ENCODE measurements around the gene BORCS6. TPM values are rescaled to one million over a fixed set of nuclear protein-coding genes. Genes with fewer than 3 reads are reported as not detected.
"Not testable (repeated sequence)": the region's sequence is repeated elsewhere in the genome, so short reads cannot be mapped to it uniquely, and the experiment has no call there.

Gene BORCS6
- total and polyA plus RNA-seq, 2 donors: 8.5 to 11.4 TPM

DNA sequence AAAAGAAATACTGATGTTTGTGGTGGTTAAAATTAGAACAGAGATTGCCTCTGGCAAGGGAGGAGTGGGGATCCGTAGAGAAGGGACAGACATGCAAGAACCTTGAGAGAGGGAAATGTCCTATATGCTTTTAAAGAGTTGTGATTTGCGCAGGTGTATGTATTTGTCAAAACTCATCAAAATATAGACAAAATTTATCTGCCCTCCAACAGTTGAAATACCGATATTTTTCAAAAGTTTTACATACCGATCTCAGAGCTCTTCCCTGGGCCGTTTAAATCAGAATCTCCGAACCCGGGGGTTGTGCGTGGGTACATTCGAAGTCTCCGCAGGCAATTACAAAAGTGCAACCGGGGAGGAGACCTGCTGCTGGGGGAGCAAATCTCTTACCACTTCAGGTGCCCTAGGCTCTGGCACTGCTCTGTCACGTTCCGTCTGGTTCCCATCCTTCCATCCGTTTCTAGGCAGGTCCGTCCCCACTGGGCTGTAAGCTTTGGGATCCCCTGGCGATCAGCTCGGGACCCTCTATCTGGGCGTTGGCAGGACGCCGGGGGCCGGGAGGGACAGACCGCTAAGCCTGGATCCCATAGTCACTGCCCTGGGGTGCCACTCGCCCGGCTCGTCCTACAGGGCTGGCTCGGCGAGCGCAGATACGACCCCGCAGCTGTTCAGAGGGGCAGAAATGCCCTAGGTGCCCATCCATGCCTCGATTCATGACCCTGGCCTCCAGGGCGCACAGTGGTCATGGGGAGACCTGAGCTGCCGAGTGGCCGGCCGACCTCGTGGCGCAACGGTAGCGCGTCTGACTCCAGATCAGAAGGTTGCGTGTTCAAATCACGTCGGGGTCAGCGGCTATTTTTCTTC, 4.2 kb downstream of the BORCS6 start:
- peaks cover 29 to 48% of the 10 kb centered on the region in 2 donors for H3K4me1 ChIP-seq (ENCODE audit: control insufficient read depth in 2 of 2, insufficient read depth in 2 of 2, low read length in 2 of 2)
- no peaks in the 10 kb centered on the region for H3K9me3 ChIP-seq (ENCODE audit: control insufficient read depth in 2 of 2, insufficient read depth in 1 of 2, low read length in 1 of 2)
- H3K36me3 ChIP-seq (ENCODE audit: control insufficient read depth in 2 of 2, insufficient read depth in 2 of 2, low read length in 1 of 2): no peaks in the 10 kb centered on the region
- peak in 3 of 9 donors; percentile 64 to 79 (median 78) for DNase-seq (ENCODE audit: low read depth in 6 of 9, low spot score in 9 of 9)
- H3K27me3 ChIP-seq (ENCODE audit: control insufficient read depth in 2 of 2, insufficient read depth in 1 of 2, low read length in 1 of 2): peaks cover 0 to 31% of the 10 kb centered on the region in 2 donors
- under 1% methylated on average over 44 of the region's 44 CpGs for WGBS
- peak overlapping the region; percentile 52 to 80 for H3K4me3 ChIP-seq (ENCODE audit: low read length in 2 of 2)
- H3K27ac ChIP-seq (ENCODE audit: low read depth in 1 of 2, low read length in 1 of 2): peak overlapping the region; percentile 89 to 90

DNA sequence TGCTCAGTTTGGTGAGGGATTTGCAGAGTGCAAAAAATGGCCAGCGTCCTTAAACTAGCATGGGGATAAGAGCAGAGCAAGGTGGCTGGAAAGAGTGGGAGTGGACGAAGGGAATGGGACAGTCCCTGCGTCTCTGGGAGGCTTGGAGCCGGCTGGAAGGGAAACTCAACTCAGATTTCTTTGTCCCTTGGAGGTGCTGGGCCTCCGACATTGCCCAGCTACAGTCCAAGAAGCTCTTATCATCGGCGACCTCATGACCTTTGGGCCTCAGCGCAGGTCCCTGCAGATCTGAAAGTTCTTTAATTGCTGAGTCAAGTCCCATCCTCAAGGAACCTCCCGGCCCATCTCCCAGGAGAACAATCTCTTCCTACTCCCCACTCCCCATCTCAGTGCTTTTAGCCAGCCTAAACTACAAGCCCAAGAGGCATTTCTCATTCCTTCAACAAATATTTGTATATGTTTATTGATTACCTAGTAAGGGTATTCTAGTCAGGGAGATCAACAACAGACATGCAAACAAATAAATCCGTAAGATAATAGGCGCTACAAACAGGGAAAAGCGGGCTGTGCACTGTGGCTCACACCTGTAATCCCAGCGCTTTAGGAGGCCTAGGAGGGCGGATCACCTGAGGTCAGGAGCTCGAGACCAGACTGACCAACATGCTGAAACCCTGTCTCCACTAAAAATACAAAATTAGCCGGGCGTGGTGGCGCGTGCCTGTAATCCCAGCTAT, 12.8 kb downstream of the BORCS6 start:
- no peak for DNase-seq (ENCODE audit: low read depth in 6 of 9, low spot score in 9 of 9)
- Histone ChIP-seq H3K27ac (ENCODE audit: low read depth in 1 of 2, low read length in 1 of 2) (peak overlapping the region; percentile 64 to 93), H3K27me3 (ENCODE audit: control insufficient read depth in 2 of 2, insufficient read depth in 1 of 2, low read length in 1 of 2) (peaks cover 0 to 4% of the 10 kb centered on the region in 2 donors), H3K4me3 (ENCODE audit: low read length in 2 of 2) (peak overlapping the region; percentile 53 to 82), H3K36me3 (ENCODE audit: control insufficient read depth in 2 of 2, insufficient read depth in 2 of 2, low read length in 1 of 2) (no peaks in the 10 kb centered on the region), H3K9me3 (ENCODE audit: control insufficient read depth in 2 of 2, insufficient read depth in 1 of 2, low read length in 1 of 2) (peaks cover 0 to 7% of the 10 kb centered on the region in 2 donors), H3K4me1 (ENCODE audit: control insufficient read depth in 2 of 2, insufficient read depth in 2 of 2, low read length in 2 of 2) (peaks cover 13 to 38% of the 10 kb centered on the region in 2 donors)
- 95% methylated on average over 19 of the region's 19 CpGs for WGBS

- DNase-seq (ENCODE audit: low read depth in 6 of 9, low spot score in 9 of 9): peak in 5 of 9 donors; percentile 77 to 93 (median 88)
- Histone ChIP-seq H3K27ac (ENCODE audit: low read depth in 1 of 2, low read length in 1 of 2) (peak within 1 kb of the TSS; percentile 64 to 93), H3K27me3 (ENCODE audit: control insufficient read depth in 2 of 2, insufficient read depth in 1 of 2, low read length in 1 of 2) (no peaks in the 10 kb centered on the region), H3K36me3 (ENCODE audit: control insufficient read depth in 2 of 2, insufficient read depth in 2 of 2, low read length in 1 of 2) (no peaks in the 10 kb centered on the region), H3K9me3 (ENCODE audit: control insufficient read depth in 2 of 2, insufficient read depth in 1 of 2, low read length in 1 of 2) (peaks cover 0 to 7% of the 10 kb centered on the region in 2 donors), H3K4me3 (ENCODE audit: low read length in 2 of 2) (peak within 1 kb of the TSS; percentile 53 to 82), H3K4me1 (ENCODE audit: control insufficient read depth in 2 of 2, insufficient read depth in 2 of 2, low read length in 2 of 2) (peaks cover 13 to 39% of the 10 kb centered on the region in 2 donors)
- 4% methylated on average over 56 of the region's 56 CpGs for WGBS
Measured at GRCh38 chr17:8176197-8176940, 13.6 kb downstream of the BORCS6 start, which contains the start of gene TMEM107. Gene TMEM107 (minus strand): TSS chr17:8176380. CDS start chr17:8176286, 94 bp downstream.

DNA sequence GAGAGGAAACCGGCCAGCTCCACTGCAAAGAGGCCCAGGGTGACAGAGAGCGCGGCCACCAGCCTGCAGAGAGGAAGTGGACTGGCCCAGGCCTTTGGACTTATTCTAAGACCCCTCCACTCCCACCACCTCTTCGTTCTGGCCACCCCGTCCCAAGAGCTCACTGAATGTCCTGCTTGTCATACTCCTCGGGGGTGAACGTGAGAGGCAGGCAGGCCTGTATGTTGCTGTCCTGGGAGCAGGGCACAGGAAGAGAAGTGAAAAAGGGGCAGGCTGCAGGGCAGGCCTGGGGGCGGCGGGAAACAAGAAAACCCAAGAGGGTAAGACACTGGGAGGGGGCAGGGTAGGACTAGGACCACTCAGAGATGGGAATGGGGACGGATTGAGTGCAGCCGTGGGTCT, 14.2 kb downstream of the BORCS6 start:
- no peak for DNase-seq (ENCODE audit: low read depth in 6 of 9, low spot score in 9 of 9)
- Histone ChIP-seq H3K4me3 (ENCODE audit: low read length in 2 of 2) (peak overlapping the region; percentile 53 to 82), H3K4me1 (ENCODE audit: control insufficient read depth in 2 of 2, insufficient read depth in 2 of 2, low read length in 2 of 2) (peaks cover 13 to 42% of the 10 kb centered on the region in 2 donors), H3K36me3 (ENCODE audit: control insufficient read depth in 2 of 2, insufficient read depth in 2 of 2, low read length in 1 of 2) (no peaks in the 10 kb centered on the region), H3K27ac (ENCODE audit: low read depth in 1 of 2, low read length in 1 of 2) (peak overlapping the region; percentile 64 to 93), H3K27me3 (ENCODE audit: control insufficient read depth in 2 of 2, insufficient read depth in 1 of 2, low read length in 1 of 2) (no peaks in the 10 kb centered on the region), H3K9me3 (ENCODE audit: control insufficient read depth in 2 of 2, insufficient read depth in 1 of 2, low read length in 1 of 2) (peaks cover 0 to 7% of the 10 kb centered on the region in 2 donors)
- 26% methylated on average over 11 of the region's 11 CpGs for WGBS

GRCh38 chr17:8173871-8174322, 16.1 kb downstream of the BORCS6 start:
- Histone ChIP-seq H3K4me3 (ENCODE audit: low read length in 2 of 2) (peak overlapping the region; percentile 52 to 66), H3K27ac (ENCODE audit: low read depth in 1 of 2, low read length in 1 of 2) (peak overlapping the region; percentile 95 to 98), H3K9me3 (ENCODE audit: control insufficient read depth in 2 of 2, insufficient read depth in 1 of 2, low read length in 1 of 2) (peaks cover 0 to 7% of the 10 kb centered on the region in 2 donors), H3K36me3 (ENCODE audit: control insufficient read depth in 2 of 2, insufficient read depth in 2 of 2, low read length in 1 of 2) (no peaks in the 10 kb centered on the region), H3K4me1 (ENCODE audit: control insufficient read depth in 2 of 2, insufficient read depth in 2 of 2, low read length in 2 of 2) (peaks cover 13 to 42% of the 10 kb centered on the region in 2 donors), H3K27me3 (ENCODE audit: control insufficient read depth in 2 of 2, insufficient read depth in 1 of 2, low read length in 1 of 2) (no peaks in the 10 kb centered on the region)
- 24% methylated on average over 14 of the region's 14 CpGs for WGBS
- DNase-seq (ENCODE audit: low read depth in 6 of 9, low spot score in 9 of 9): no peak

DNA sequence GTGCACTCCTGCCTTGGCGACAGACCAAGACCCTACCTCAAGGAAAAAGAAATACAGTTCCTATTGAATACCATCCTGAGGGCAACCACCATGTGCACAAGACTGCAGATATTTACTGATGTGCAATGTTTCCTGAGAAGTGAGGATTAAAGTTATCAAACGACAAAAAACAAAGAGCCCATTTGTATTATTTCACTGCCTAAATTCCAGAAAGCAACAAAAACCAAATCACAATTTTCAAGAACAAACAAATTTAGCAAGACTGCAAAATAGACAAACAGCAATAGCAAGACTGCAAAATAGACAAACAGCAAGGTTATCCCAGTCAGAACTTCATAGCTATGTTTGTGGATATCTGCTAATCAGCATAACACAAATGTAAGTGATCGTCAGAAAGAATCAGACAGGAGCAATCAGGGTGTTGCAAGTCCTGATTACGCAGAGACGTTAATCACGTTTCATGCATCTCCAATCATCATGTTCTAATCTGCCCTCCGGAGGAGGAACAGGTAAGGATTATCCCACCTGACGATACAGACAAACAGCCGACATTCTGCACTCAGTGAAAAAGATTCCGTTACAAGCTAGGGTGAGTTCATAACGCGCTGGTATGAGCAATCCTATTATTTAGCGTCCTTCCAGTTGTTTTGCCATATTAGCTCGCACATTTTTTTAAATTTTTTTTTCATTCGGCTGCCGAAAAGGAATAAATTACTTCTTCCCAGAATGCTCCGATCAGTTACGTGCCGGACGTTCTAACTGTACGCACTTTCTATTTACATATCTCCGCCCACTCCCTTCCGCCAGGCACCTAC, 16.7 kb downstream of the BORCS6 start:
- Histone ChIP-seq H3K27ac (ENCODE audit: low read depth in 1 of 2, low read length in 1 of 2) (peak overlapping the region; percentile 95 to 98), H3K36me3 (ENCODE audit: control insufficient read depth in 2 of 2, insufficient read depth in 2 of 2, low read length in 1 of 2) (no peaks in the 10 kb centered on the region), H3K9me3 (ENCODE audit: control insufficient read depth in 2 of 2, insufficient read depth in 1 of 2, low read length in 1 of 2) (peaks cover 0 to 7% of the 10 kb centered on the region in 2 donors), H3K4me1 (ENCODE audit: control insufficient read depth in 2 of 2, insufficient read depth in 2 of 2, low read length in 2 of 2) (peaks cover 13 to 42% of the 10 kb centered on the region in 2 donors), H3K4me3 (ENCODE audit: low read length in 2 of 2) (peak overlapping the region; percentile 52 to 66), H3K27me3 (ENCODE audit: control insufficient read depth in 2 of 2, insufficient read depth in 1 of 2, low read length in 1 of 2) (no peaks in the 10 kb centered on the region)
- WGBS: 1% methylated on average over 23 of the region's 23 CpGs
- peak in 7 of 9 donors; percentile 84 to 96 (median 88) for DNase-seq (ENCODE audit: low read depth in 6 of 9, low spot score in 9 of 9)

DNA sequence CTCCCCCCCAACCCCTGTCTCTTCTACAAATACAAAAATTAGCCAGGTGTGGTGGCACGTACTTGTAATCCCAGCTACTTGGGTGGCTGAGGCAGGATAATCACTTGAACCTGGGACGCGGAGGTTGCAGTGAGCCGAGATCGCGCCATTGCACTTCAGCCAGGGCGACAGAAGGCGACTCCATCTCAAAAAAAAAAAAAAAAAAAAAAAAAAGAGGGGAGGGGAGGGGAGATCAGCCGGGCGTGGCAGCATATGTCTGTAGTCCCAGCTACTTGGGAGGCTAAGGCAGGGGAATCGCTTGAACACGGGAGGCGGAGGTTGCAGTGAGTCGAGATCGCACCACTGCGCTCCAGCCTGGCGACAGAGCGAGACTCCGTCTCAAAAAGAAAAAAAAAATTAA, 19.8 kb downstream of the BORCS6 start:
- not testable (repeated sequence) for H3K36me3 ChIP-seq (ENCODE audit: control insufficient read depth in 2 of 2, insufficient read depth in 2 of 2, low read length in 1 of 2); DNase-seq (ENCODE audit: low read depth in 6 of 9, low spot score in 9 of 9); H3K4me3 ChIP-seq (ENCODE audit: low read length in 2 of 2); H3K27me3 ChIP-seq (ENCODE audit: control insufficient read depth in 2 of 2, insufficient read depth in 1 of 2, low read length in 1 of 2); H3K27ac ChIP-seq (ENCODE audit: low read depth in 1 of 2, low read length in 1 of 2); H3K9me3 ChIP-seq (ENCODE audit: control insufficient read depth in 2 of 2, insufficient read depth in 1 of 2, low read length in 1 of 2)
- WGBS: 96% methylated on average over 19 of the region's 19 CpGs
- peaks cover 0 to 26% of the 10 kb centered on the region in 2 donors for H3K4me1 ChIP-seq (ENCODE audit: control insufficient read depth in 2 of 2, insufficient read depth in 2 of 2, low read length in 2 of 2)

DNA sequence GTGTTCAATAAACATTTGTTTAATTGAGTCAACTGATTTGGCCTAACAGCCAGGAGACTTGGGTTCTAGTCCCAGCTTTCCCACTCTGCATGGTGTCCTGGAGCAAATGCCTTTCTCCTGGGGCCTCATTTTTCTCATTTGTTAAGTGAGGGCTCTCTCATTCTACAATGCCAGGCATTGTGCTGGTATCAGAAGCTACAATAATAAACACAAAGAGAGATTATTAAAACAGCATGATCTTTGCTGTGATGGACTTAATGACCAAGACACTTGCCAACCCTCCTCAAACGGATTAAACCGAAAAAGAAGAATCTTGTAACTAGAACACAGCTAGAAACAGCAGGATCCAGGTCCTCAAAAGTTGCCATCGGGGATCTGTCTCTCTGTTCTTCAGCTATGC, 22.5 kb downstream of the BORCS6 start:
- Histone ChIP-seq H3K4me1 (ENCODE audit: control insufficient read depth in 2 of 2, insufficient read depth in 2 of 2, low read length in 2 of 2) (peaks cover 16 to 29% of the 10 kb centered on the region in 2 donors), H3K36me3 (ENCODE audit: control insufficient read depth in 2 of 2, insufficient read depth in 2 of 2, low read length in 1 of 2) (no peaks in the 10 kb centered on the region), H3K27ac (ENCODE audit: low read depth in 1 of 2, low read length in 1 of 2) (no peak overlapping the region), H3K9me3 (ENCODE audit: control insufficient read depth in 2 of 2, insufficient read depth in 1 of 2, low read length in 1 of 2) (peaks cover 0 to 6% of the 10 kb centered on the region in 2 donors), H3K4me3 (ENCODE audit: low read length in 2 of 2) (no peak overlapping the region), H3K27me3 (ENCODE audit: control insufficient read depth in 2 of 2, insufficient read depth in 1 of 2, low read length in 1 of 2) (no peaks in the 10 kb centered on the region)
- 95% methylated on average over 3 of the region's 3 CpGs for WGBS
- no peak for DNase-seq (ENCODE audit: low read depth in 6 of 9, low spot score in 9 of 9)
